HG02610 (cell line): ENCODE data around the gene EML4.
A peak's percentile ranks its signal among the peaks of the same experiment; 100 is the strongest.

ENCODE experiments used
- ATAC-seq: cut with Tn5 transposase; IDR thresholded peaks from one replicate; pipeline ENCODE4 v1.9.1; 2021; ENCODE audit warnings: mild to moderate bottlenecking, moderate library complexity; ENCODE audit not compliant: unreplicated experiment

EML4 gene

GRCh38 chr2:42218712-42219111, 49.6 kb downstream of the EML4 start:
- no peak for ATAC-seq

- no peak for ATAC-seq
Measured at GRCh38 chr2:42219160-42219559, 50.0 kb downstream of the EML4 start.

- no peak for ATAC-seq
Measured at GRCh38 chr2:42220566-42220965, 51.4 kb downstream of the EML4 start.

- ATAC-seq, result no peak
Measured at GRCh38 chr2:42223067-42223854, 54.1 kb downstream of the EML4 start.

- ATAC-seq, result peak; percentile 68
Measured at GRCh38 chr2:42223855-42224268, 54.7 kb downstream of the EML4 start.

- ATAC-seq, result no peak
Measured at GRCh38 chr2:42224422-42225067, 55.4 kb downstream of the EML4 start.

GRCh38 chr2:42225573-42225972, 56.4 kb downstream of the EML4 start:
- ATAC-seq, result no peak

GRCh38 chr2:42227491-42227890, 58.3 kb downstream of the EML4 start:
- ATAC-seq, result no peak

- ATAC-seq, result no peak
Measured at GRCh38 chr2:42228101-42228500, 58.9 kb downstream of the EML4 start.

- no peak for ATAC-seq
Measured at GRCh38 chr2:42229949-42230348, 60.8 kb downstream of the EML4 start.

- no peak for ATAC-seq
Measured at GRCh38 chr2:42230891-42231290, 61.7 kb downstream of the EML4 start.

GRCh38 chr2:42232024-42232423, 62.9 kb downstream of the EML4 start:
- no peak for ATAC-seq

- no peak for ATAC-seq
Measured at GRCh38 chr2:42233976-42234441, 64.9 kb downstream of the EML4 start.

- ATAC-seq, result no peak
Measured at GRCh38 chr2:42236911-42237310, 67.8 kb downstream of the EML4 start.

- ATAC-seq, result peak; percentile 66
Measured at GRCh38 chr2:42238644-42239288, 69.6 kb downstream of the EML4 start.

- no peak for ATAC-seq
Measured at GRCh38 chr2:42239289-42239661, 70.1 kb downstream of the EML4 start.

GRCh38 chr2:42239811-42240210, 70.7 kb downstream of the EML4 start:
- no peak for ATAC-seq

GRCh38 chr2:42241517-42241916, 72.4 kb downstream of the EML4 start:
- no peak for ATAC-seq

- ATAC-seq, result no peak
Measured at GRCh38 chr2:42243297-42243696, 74.1 kb downstream of the EML4 start.

- no peak for ATAC-seq
Measured at GRCh38 chr2:42244520-42244919, 75.4 kb downstream of the EML4 start.

- ATAC-seq, result no peak
Measured at GRCh38 chr2:42245396-42245795, 76.2 kb downstream of the EML4 start.

GRCh38 chr2:42246562-42246961, 77.4 kb downstream of the EML4 start:
- ATAC-seq, result no peak
